ENCODE results near the gene BUB1B.

The BUB1B gene

GRCh38 chr15:40192942-40193341 is 32.1 kb downstream of the BUB1B start:
- no peak for FAIRE-seq

- no peak for FAIRE-seq
These were observed 36.6 kb downstream of the BUB1B start for GRCh38 chr15:40197434-40197833.

DNA sequence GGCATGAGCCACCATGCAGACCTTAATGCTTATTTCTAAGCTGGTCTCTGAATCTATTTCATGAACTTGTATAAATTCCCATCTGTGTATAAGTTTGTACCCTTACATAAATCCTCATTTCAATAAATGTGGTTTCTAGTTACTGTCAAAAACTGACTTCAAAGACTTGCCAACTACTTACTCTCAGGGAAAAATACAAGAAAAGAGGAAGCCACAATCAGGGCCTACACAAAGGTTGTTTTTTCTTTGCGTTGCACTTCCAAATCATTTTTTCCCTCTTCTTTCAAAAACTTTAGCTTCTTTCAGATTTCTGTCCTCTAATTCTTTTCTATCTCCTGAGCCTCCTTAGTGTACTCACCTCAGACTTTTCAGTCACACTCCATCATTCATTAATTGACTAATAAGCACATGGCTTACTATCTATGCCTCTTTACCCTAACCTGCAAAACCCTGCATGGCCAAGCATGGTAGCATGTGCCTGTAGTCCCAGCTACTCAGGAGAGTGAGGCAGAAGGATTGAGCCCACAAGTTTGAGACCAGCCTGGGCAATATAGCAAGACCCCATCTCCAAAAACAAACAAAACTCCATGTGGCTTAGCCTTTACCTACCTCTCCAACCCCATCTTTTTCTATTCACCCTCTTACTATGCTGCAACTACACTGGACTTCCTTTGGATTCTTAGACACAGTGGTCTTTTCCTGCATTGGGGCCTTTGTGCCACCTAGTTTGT is 37.7 kb downstream of the BUB1B start:
- FAIRE-seq = no peak

- FAIRE-seq = no peak
These were observed 43.2 kb downstream of the BUB1B start for GRCh38 chr15:40204100-40204499.

DNA sequence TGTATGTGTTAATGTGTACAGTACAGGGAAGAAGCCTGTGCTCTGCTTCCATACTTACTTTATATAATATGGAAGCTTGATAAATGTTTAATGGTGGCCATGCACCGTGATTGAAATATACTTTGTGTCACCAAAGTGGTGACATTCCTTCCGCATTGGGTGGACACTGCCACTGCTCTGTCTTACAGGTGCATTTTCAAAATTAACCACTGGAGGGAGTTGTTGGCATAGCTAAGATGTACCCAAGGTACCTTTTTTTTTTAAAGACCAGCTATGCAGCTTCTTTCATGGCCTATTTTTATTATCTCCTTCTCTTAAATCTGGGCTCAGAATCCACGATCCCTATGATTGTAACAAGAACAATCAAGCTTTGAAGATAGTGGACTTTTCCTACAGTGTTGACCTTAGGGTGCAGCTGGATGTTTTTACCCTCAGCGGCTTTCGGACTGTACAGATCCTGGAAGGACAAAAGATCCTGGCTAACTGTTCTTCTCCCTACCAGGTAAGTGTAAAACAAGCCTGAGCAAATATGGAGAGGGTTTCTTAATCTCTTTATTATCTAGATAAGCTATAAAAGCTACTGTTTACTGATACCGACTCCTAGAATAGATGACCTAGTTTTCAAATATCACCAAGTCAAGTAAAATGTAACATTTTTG is 56.4 kb downstream of the BUB1B start:
- FAIRE-seq = peak; percentile 95

- FAIRE-seq = no peak
These were observed 58.9 kb downstream of the BUB1B start for GRCh38 chr15:40219801-40220200.

- FAIRE-seq = no peak
These were observed 61.3 kb downstream of the BUB1B start for GRCh38 chr15:40222131-40222530.

DNA sequence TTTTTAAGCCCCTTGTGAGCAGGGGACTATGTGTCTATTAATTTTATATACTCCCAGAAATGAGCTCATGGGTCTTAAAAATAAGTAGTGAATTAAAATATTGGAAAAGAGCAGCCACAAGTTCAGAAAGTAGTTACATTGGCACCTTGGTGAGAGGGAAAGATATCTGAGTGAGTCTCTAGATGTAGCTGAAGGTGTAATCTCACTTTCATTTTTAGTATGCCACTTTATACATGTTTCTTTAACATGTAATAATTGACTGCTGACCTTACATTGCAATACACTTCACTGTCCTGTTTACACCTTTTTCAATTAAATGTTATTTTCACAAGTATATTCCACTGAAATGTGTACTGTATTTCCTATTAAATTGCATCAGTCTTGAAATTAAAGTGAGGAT is 65.9 kb downstream of the BUB1B start:
- no peak for FAIRE-seq

DNA sequence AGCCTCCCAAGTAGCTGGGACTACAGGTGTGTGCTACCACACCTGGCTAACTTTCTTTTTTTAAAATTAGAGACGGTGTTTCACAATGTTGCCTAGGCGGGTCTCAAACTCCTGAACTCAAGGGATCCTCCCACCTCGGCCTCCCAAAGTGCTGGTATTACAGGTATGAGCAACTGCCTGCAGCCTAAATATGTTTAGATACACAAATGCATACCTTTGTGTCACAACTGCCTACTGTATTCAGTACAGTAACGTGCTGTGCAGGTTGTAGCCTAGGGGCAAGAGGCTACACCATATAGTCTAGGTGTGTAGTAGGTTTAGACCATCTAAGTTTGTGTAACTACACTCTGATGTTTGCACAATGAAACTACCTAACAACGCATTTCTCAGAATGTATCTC is 68.4 kb downstream of the BUB1B start:
- no peak for FAIRE-seq

GRCh38 chr15:40229956-40230355 is 69.1 kb downstream of the BUB1B start:
- FAIRE-seq = no peak

DNA sequence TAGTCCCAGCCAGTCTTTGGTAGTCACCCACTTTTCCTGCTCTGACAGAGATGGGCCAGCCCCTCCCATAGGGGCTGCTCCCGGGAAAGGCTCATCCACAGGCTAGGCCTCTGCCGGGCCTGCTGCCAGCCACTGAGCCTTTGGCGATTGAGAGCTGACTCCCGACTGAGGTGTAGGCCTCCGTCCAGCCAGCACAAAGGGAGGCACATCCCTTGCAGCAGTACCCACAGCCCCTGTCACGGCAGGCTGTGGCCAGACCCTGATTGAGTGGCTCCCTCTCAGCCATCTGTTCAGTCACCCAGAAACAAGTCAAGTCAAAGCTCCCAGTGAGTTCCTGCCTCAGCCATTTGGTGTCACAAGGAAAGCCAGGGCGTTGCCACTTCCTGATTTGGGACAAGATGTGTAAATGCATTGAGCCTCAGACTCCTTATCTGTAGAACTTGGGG is 71.8 kb downstream of the BUB1B start:
- no peak for FAIRE-seq

DNA sequence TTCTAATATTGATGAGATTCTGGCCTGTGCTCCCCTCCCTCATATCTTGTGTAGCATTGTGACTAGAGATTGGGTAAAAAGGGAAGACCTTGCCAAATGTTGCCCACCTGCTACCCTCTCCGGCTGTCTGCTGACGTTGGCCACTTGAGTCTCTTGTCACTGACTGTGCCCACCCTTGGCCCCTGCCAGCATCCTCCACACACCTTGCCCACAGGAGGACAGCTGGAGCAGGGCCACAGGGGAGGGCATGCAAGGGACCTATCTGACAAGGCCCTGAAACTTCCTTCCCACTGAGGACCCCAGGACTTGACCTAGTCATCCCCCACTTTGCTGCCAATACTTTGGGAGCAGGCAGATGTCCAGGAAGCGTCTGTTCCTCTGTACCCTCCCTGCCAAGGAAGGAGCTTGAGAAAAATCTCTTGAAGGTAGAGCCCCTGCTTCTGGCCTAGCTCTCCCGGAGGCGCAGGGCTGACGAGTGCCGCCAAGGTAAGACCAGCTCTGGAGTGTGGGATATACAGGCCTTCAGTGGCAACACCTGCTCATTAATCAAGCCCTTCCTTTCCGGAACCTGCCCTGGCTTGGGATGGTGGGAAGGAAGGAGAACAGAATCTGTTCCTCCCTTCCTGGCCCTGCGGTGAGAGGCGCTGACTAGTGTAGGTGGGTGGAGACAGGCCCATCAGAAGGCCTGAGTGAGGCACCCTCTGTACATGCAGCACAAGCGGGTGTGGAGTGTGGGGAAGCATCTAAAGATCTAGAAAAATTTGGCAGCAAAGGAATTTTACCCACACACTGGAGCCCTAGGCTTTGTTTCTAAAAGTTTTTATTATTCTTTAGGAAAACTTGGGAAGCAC is 73.1 kb downstream of the BUB1B start:
- FAIRE-seq = no peak

GRCh38 chr15:40234783-40235182 is 73.9 kb downstream of the BUB1B start:
- no peak for FAIRE-seq

DNA sequence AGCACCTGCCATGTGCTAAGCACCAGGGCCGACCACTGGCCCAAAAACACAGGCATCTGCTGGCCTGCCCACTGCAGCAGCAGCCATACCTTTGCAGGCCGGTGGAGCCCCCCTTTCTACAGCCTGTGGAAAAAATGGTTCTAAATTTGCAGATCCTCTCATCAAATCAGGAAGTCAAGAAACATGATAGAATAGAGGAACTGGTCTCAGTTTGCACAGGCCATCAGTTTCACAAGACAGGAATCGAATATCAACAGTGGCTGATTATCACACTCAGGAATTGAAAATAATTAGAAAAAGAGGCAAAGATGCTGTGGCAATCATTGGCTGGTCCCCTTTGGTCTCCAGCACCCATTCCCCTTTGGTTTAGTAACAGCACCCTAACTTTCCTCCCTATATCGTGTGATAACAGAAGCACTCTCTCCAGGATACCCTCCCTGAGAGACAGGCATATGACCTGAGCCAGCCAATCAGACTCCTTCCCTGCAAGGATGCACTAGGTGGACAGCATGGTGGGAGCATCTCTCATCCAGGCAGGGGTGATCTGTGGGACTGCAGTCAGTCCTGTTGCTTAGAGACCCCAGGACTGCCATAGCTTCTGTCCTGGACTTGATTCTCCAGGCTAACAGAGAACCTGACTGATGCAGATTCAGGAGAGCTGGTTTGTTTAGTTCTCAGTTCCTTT is 74.5 kb downstream of the BUB1B start:
- no peak for FAIRE-seq

DNA sequence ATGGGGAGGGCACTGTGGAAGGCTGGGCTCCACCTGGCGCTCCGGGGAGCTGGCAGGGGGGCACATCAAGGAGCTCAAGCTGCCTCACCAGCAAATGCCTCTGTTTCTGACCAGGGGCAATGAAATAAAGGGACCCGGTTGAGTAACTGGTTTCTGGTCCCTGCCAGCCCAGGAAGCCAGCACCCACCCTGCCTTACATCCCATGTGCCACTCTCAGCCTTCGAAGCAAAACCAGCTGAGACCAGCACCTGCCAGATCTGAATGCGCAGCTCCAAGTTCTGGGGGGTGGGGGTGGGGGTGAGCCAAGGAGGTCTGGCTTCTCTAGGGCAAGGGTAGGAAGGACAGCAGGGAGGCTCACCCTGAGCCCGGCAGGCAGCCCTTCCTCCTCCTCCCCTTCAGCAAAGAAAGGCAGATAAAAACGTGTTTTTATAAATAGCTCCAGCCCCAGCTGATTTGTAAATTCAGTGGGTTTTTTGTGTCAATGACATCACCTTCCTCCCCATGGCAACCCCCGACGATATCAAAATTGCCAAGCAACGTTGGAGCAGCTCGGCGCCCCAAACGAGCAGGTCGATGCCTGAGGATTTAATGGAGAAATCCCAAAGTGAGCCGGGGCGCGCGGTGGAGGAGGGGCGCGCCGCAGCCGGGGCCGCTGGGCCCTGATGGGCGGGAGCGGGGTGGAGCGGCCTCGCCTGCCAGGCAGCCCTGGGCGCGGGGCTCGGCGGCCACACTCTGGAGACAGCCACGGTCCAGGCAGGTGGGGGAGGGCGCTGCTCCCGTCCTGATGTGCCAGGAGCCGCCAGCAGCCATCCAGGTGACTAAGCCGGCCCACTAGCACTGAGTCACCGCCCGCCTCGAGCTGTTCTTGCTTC is 77.9 kb downstream of the BUB1B start, which contains the start of gene PAK6:
Gene PAK6 (plus strand): TSS at position 532 of the 872 bp plus-strand sequence. CDS start 25,723 bp downstream, outside the sequence.
- FAIRE-seq = peak; percentile 51

GRCh38 chr15:40239404-40239692 is 78.5 kb downstream of the BUB1B start:
- FAIRE-seq = no peak

DNA sequence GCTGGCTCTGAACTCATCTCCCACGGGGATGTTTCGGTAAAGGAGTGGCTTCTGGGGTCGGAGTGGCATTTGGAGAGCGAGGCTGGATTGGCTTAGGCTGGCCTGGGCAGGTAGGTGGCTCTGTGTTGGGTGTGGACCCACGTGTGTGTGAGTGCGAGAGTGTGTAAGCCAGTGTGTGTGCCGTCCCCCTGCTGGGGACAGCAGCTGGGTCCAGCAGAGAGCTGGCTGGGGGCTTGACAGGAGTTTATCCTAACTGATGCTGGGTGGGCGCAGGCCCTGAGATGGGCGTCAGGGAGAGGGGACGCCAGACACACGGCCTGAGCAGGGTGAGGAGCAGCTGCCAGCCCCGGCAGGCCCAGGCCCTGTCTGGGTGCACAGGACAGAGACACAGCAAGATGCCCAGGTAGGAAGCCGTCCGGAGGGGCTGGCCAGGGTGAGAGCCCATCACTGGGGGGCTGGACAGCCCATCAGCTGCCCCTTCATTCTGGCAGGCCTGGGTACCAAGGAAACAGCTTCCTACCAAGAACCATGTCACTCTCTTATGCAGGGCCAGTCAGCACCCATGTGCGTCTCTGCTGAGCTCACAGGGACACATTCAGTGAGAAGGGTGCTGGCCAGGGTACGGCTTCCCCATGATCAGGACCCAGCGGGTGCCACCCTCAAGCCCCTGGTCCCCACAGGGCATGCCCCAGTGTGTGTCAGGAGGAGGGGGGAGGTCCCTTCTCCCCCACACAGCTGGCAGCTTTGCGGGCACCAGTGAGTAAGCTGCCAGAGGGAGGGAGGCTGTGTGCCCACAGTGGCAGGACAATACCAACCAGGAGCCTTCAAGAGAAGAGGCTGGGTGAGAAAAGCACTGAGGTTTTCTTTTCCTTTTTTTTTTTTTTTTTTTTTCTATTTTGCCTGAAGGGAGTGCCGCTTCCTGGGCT is 79.1 kb downstream of the BUB1B start:
- FAIRE-seq = no peak

- no peak for FAIRE-seq
These were observed 79.9 kb downstream of the BUB1B start for GRCh38 chr15:40240619-40241221.

GRCh38 chr15:40241269-40242212 is 80.7 kb downstream of the BUB1B start:
- FAIRE-seq = no peak
